SK-N-MC (cell line): ENCODE measurements around the gene NT5DC1.
"Not testable (repeated sequence)": the region's sequence is repeated elsewhere in the genome, so short reads cannot be mapped to it uniquely, and the experiment has no call there.

Experiments used
- DNase-seq: peaks from one replicate; pipeline ENCODE4 v3.0.0-alpha.2; 2011; ENCODE audit warnings: low read depth, low spot score
- H3K27ac ChIP-seq: fragments of 200-600 bp; sonication (generic); 2 replicates; pipeline ENCODE4 v1.5.1; 2016; ENCODE audit warnings: mixed run types
- H3K36me3 ChIP-seq: fragments of 200-600 bp; sonication (generic); 2 replicates; pipeline ENCODE4 v1.6.1; 2017; ENCODE audit warnings: antibody characterized with exemption, low read length, mixed read lengths; ENCODE audit not compliant: insufficient read depth
- H3K4me3 ChIP-seq: fragments of 200-600 bp; sonication (generic); 2 replicates; pipeline ENCODE4 v1.5.1; 2016
- H3K9ac ChIP-seq: fragments of 200-600 bp; sonication (generic); 2 replicates; pipeline ENCODE4 v1.8.0; 2017; ENCODE audit warnings: mixed run types, mixed read lengths; ENCODE audit not compliant: insufficient read length
- H3K9me3 ChIP-seq: fragments of 200-600 bp; sonication (generic); 2 replicates; pipeline ENCODE4 v1.6.1; 2017; ENCODE audit warnings: low read depth, mild to moderate bottlenecking, antibody characterized with exemption, low read length, moderate library complexity, mixed read lengths
- EZH2 ChIP-seq: fragments of 200-600 bp; sonication (generic); IDR thresholded peaks from one replicate; pipeline ENCODE4 v1.6.1; 2017; ENCODE audit warnings: antibody characterized with exemption
- FOXP2 ChIP-seq: optimal IDR thresholded peaks from 2 replicates; pipeline ENCODE3; 2011; ENCODE audit warnings: mild to moderate bottlenecking, moderate library complexity; ENCODE audit not compliant: insufficient read depth; ENCODE audit errors: extremely low read length, control extremely low read depth
- POLR2AphosphoS5 ChIP-seq: IDR thresholded peaks from 2 replicates; pipeline ENCODE4 v1.6.1; 2012; ENCODE audit warnings: mild to moderate bottlenecking, low read depth, low read length, borderline replicate concordance

The NT5DC1 gene

DNA sequence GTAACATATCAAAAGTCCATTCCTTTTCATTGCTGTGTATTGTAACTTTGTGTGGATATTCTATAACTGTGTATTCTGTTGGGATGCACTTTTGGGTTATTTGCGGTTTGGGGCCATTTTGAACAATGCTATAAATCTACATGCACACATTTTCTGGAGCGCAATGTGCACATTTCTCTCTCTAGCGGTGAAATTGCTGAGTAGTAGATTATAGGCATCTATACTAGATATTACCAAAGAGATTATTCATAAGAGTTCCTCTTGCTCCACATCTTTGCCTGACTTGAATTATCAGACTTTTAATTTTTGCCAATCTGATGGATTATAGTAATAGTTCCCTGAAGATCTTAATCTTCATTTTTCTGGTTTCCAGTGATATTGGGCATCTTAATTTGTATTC lies 21.7 kb upstream of the NT5DC1 start:
- TF ChIP-seq EZH2 (no peak), FOXP2 (no peak), POLR2AphosphoS5 (no peak)
- Histone ChIP-seq H3K9ac (no peak overlapping the region), H3K4me3 (no peak overlapping the region), H3K9me3 (no peaks in the 10 kb centered on the region), H3K27ac (no peak overlapping the region), H3K36me3 (no peaks in the 10 kb centered on the region)
- DNase-seq, result no peak

DNA sequence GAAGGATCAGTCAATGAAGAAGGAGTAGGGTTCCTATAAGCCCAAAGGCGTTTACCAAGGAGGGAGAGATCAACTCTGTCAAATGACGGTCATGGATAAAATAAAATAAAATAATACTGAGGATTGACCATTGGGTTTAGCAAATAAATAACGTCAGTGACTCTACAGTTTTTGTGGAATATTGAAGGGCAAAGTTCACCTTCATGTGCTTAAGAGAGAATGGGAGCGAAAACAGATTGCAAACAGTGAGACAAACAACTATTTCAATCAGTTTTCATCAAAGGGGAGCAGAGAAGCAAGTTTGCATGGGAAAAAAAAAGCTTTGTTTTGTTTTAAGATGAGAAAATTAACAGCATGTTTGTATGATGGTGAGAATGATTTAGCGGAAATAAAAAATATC lies 17.6 kb upstream of the NT5DC1 start:
- DNase-seq, result no peak
- H3K9ac ChIP-seq, result no peak overlapping the region
- H3K4me3 ChIP-seq, result no peak overlapping the region
- no peaks in the 10 kb centered on the region for H3K36me3 ChIP-seq
- TF ChIP-seq FOXP2 (no peak), POLR2AphosphoS5 (no peak), EZH2 (no peak)
- H3K27ac ChIP-seq, result no peak overlapping the region
- no peaks in the 10 kb centered on the region for H3K9me3 ChIP-seq

DNA sequence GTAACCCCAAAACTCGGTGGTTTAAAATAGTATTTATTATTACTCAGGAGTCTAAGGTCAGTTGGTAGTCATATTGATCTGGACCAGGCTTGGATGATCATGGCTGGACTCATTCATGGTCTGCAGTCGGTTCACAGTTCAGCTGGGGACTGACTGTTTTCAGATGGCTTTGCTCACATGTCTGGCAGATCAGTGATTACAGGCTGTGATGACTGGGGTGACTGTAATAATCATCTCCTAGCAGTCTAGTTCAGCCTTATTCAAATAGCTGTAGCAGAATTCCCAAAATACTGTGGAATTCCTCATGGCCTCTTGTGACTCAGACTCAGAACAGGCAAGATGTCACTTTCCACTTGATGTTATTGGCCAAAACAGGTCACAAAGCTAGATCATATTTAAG lies 16.4 kb upstream of the NT5DC1 start:
- TF ChIP-seq EZH2, result no peak
- no peak for TF ChIP-seq FOXP2
- no peak for TF ChIP-seq POLR2AphosphoS5
- Histone ChIP-seq H3K9ac (no peak overlapping the region), H3K27ac (no peak overlapping the region), H3K9me3 (no peaks in the 10 kb centered on the region), H3K36me3 (no peaks in the 10 kb centered on the region), H3K4me3 (no peak overlapping the region)
- DNase-seq, result no peak

DNA sequence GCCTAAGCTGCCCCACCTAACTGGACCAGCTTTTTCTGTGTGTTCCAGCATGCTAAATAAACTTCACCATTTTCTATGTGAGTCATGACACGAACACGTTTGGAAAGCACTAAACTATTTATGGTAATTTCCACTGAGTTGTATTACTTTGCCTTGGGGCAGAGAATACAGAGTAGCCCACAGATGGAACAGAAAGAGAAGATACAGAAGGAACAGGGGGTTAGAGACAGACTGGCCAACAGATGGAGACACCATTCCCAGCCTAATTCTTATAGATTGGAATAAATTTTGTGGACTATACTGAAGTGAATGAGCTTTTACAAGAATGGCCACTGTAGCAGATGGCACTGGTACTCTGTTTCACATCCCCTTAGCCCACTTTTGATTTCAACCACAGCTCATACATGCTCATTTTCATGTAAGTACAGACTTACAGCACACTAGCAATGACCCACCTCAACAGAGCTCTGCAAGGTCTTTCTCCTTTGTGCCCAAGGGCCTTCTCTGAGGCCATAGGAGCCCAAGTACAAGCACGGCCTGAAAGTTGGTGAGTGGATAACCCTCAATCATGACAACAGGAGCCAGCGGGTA lies 13.1 kb upstream of the NT5DC1 start:
- Histone ChIP-seq H3K4me3 (no peak overlapping the region), H3K36me3 (no peaks in the 10 kb centered on the region), H3K9ac (no peak overlapping the region), H3K9me3 (no peaks in the 10 kb centered on the region), H3K27ac (no peak overlapping the region)
- TF ChIP-seq POLR2AphosphoS5, result no peak
- no peak for DNase-seq

DNA sequence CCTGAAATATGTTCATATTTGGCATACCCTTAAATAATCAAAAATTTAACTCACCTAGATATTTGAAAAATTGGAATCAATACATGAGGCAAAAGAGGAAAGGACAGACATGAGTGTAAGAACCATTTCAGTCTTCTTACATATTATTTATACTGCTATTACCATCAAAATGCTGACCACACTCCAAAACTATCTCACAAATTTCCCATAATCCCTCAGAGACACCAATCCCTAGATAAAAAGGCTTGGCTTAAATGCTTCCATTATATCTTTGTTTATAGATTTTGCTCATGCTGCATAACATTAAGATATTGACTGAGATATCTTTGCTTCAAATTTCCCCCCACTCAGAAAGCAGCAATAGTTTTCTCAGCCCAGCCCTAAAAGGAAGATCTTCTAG lies 11.7 kb upstream of the NT5DC1 start:
- Histone ChIP-seq H3K9ac (no peak overlapping the region), H3K36me3 (no peaks in the 10 kb centered on the region), H3K9me3 (no peaks in the 10 kb centered on the region), H3K4me3 (no peak overlapping the region), H3K27ac (no peak overlapping the region)
- TF ChIP-seq FOXP2, result no peak
- TF ChIP-seq EZH2, result no peak
- TF ChIP-seq POLR2AphosphoS5, result no peak
- DNase-seq, result no peak

DNA sequence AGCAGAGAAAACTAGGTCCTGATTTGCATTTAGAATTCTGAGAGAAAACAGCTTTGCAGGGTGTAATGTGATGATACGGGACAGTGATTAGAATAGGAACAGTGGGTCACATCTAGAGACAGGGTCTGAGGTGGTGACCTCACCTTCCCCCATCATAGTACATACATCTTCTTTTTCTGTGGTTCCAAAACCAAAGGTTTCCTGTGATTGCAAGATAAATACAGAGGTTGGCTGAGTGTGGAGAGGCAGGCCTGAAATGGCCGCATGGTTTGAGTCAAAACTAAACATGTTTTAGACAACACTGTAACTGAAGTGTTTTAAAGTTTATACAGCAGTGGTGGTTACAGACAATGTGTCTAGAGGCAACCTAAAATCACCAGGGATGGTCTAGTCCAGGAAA lies 10.4 kb upstream of the NT5DC1 start:
- Histone ChIP-seq H3K9ac (no peak overlapping the region), H3K4me3 (no peak overlapping the region), H3K9me3 (no peaks in the 10 kb centered on the region), H3K36me3 (no peaks in the 10 kb centered on the region), H3K27ac (no peak overlapping the region)
- DNase-seq, result no peak
- no peak for TF ChIP-seq FOXP2
- no peak for TF ChIP-seq POLR2AphosphoS5
- TF ChIP-seq EZH2, result no peak

DNA sequence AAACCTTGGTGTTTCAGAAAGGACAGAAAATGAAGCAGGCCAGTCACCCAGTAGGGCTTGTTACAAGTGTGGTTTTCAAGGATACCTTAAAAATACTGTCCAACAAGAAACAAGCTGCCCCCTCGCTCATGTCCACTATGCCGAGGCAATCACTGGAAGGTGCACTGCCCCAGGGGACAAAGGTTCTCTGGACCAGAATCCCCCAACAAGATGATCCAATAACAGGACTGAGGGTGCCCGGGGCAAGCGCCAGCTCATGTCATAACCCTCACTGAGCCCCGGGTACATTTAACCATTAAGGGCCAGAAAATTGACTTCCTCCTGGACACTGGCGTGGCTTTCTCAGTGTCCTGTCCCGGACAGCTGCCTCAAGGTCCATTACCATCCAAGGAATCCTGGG lies 6.6 kb upstream of the NT5DC1 start:
- no peak overlapping the region for H3K9ac ChIP-seq
- no peaks in the 10 kb centered on the region for H3K36me3 ChIP-seq
- H3K4me3 ChIP-seq, result no peak overlapping the region
- no peak overlapping the region for H3K27ac ChIP-seq
- TF ChIP-seq FOXP2, result no peak
- TF ChIP-seq EZH2, result no peak
- TF ChIP-seq POLR2AphosphoS5, result no peak
- no peak for DNase-seq
- no peaks in the 10 kb centered on the region for H3K9me3 ChIP-seq

DNA sequence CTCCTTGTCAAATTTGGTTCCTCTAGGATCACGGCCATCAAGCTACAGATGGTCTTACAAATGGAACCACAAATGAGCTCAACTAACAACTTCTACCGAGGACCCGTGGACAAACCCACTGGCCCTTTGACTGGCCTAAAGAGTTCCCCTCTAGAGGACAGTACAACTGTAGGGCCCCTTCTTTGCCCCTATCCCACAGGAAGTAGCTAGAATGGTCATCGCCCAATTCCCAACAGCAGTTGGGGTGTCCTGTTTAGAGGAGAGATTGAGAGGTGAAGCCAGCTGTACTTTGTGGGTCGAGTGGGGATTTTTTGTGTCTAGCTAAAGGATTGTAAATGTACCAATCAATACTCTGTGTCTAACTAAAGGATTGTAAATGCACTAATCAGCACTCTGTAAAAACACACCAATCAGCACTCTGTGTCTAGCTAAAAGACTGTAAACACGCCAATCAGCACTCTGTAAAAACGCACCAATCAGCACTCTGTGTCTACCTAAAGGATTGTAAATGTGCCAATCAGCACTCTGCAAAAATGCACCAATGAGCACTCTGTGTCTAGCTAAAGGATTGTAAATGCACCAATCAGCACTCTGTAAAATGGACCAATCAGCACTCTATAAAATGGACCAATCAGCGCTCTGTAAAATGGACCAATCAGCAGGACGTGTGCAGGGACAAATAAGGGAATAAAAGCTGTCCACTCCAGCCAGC lies 4.4 kb upstream of the NT5DC1 start:
- not testable (repeated sequence) for H3K27ac ChIP-seq, H3K4me3 ChIP-seq, H3K9me3 ChIP-seq, H3K36me3 ChIP-seq, DNase-seq, H3K9ac ChIP-seq
